Mucosa of rectum (tissue), 2 donors: ENCODE data around the gene MPV17L2.

Source experiments
- H3K27ac ChIP-seq, 2 donors: one replicate each; pipeline ENCODE4 v1.7.0; 2013; ENCODE audit warnings: inconsistent platforms in 2 of 2, low read depth in 2 of 2, low read length in 2 of 2
- H3K27me3 ChIP-seq, 2 donors: one replicate each; pipeline ENCODE4 v1.7.0; 2013; ENCODE audit warnings: low read length in 2 of 2; ENCODE audit not compliant: control insufficient read depth in 2 of 2, insufficient read depth in 2 of 2
- H3K36me3 ChIP-seq, 2 donors: one replicate each; pipeline ENCODE4 v1.7.0; 2013; ENCODE audit warnings: low read length in 2 of 2; ENCODE audit not compliant: control insufficient read depth in 2 of 2, insufficient read depth in 2 of 2
- H3K4me1 ChIP-seq, 2 donors: one replicate each; pipeline ENCODE4 v1.7.0; 2013; ENCODE audit warnings: low read length in 2 of 2, mild to moderate bottlenecking in 1 of 2; ENCODE audit not compliant: control insufficient read depth in 2 of 2, insufficient read depth in 2 of 2
- H3K4me3 ChIP-seq, 2 donors: one replicate each; pipeline ENCODE4 v1.7.0; 2013; ENCODE audit warnings: low read length in 2 of 2
- H3K9ac ChIP-seq, 2 donors: one replicate each; pipeline ENCODE4 v1.7.0; 2013; ENCODE audit warnings: low read length in 2 of 2, low read depth in 1 of 2, mild to moderate bottlenecking in 1 of 2
- H3K9me3 ChIP-seq, 2 donors: one replicate each; pipeline ENCODE4 v1.7.0; 2013; ENCODE audit warnings: low read length in 2 of 2; ENCODE audit not compliant: control insufficient read depth in 2 of 2
- donor health status: healthy.
- donor health status: Normal muscosa, but diverticular disease.

Gene MPV17L2

DNA sequence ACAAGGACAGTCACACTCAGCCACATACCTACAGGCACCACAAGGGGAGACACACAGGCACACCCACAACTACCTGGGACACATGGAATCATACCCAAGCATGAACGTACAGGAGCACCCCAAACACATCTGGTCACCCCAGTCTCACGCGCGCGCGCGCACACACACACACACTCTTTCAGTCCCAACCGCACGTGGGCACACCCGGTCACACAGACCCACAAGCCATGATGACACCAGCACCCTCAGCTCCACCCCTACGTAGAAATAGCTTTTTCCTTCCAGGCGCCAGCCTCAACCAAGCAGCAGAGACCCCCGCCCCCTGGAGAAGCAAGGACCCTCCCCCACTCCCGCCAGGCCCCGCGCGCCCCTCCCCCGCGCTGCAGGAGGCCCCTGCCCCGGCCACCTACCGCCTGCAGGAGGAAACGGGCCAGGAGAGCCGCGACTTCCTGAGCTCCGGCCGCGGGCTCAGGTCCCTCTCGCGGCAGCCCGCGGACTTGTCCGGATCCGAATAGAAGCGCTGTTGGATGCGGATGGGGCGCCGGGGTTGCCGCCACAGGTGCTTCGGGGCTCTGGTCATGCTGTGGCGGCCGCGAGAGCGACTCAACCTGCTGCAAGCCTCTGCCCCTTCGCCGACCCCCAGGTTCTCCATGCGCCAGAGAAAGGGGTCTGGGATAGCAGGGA is 39.7 kb downstream of the MPV17L2 start:
- Histone ChIP-seq H3K9ac (no peak overlapping the region), H3K27me3 (peaks cover 2 to 23% of the 10 kb centered on the region in 2 donors), H3K4me1 (no peaks in the 10 kb centered on the region), H3K36me3 (no peaks in the 10 kb centered on the region), H3K4me3 (no peak overlapping the region), H3K9me3 (no peaks in the 10 kb centered on the region), H3K27ac (no peak overlapping the region)

DNA sequence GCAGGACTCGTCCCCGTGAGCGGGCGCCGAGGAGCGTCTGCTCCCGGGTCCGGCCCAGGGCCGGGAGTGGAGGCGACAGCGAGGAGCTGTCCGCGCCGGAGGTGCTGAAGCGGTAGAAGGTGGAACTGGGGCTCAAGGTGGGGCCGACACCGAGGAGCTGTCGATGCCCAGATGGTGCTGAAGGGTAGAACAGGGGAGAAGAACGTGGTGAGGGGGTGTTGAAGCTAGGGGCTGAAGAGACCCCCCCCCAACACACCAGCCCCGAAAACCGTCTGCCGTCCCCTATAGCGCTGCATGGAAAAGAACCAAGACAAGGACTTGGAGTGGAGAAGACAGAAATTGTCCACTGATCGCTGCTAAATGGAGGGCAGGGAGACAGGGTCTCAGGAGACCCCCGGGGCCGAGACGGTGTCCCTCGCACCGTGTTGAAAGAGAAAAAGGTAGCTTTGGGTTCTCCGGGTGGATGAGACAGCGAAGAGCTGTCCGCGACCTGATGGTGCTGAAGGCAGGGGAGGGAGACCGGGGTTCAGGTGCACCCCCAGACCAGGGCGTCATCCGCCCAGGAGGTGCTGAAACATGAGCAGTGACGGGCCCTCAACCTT is 40.3 kb downstream of the MPV17L2 start:
- Histone ChIP-seq H3K27me3 (peaks cover 2 to 23% of the 10 kb centered on the region in 2 donors), H3K9me3 (no peaks in the 10 kb centered on the region), H3K27ac (no peak overlapping the region), H3K4me3 (no peak overlapping the region), H3K4me1 (no peaks in the 10 kb centered on the region), H3K9ac (no peak overlapping the region), H3K36me3 (no peaks in the 10 kb centered on the region)

DNA sequence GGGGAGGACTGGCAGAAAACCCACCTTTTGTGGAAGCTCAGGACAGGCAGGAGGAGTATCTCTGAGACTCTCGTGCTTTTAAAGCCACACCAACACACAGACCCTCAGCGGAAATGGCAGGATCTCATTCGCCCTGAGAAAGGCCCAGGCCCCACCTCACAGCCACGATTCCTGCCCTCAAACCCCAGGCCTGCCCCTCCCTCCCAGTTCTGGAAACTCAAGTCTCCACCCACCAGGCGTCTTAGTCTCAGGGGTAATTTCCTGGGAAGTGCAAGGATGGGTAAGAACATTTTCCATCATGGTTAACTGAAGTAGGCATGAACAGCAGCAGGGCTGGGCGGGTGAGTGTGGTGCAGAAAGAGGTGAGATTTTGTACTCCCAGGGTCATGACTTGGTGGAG is 41.2 kb downstream of the MPV17L2 start:
- no peaks in the 10 kb centered on the region for H3K9me3 ChIP-seq
- H3K9ac ChIP-seq: no peak overlapping the region
- H3K27ac ChIP-seq: no peak overlapping the region
- no peak overlapping the region for H3K4me3 ChIP-seq
- peaks cover 2 to 23% of the 10 kb centered on the region in 2 donors for H3K27me3 ChIP-seq
- H3K4me1 ChIP-seq: no peaks in the 10 kb centered on the region
- no peaks in the 10 kb centered on the region for H3K36me3 ChIP-seq

GRCh38 chr19:18239303-18239702 is 46.3 kb downstream of the MPV17L2 start:
- Histone ChIP-seq H3K36me3 (no peaks in the 10 kb centered on the region), H3K9me3 (no peaks in the 10 kb centered on the region), H3K9ac (no peak overlapping the region), H3K27me3 (peaks cover 0 to 3% of the 10 kb centered on the region in 2 donors), H3K4me1 (peaks cover 2 to 11% of the 10 kb centered on the region in 2 donors), H3K27ac (no peak overlapping the region), H3K4me3 (no peak overlapping the region)

DNA sequence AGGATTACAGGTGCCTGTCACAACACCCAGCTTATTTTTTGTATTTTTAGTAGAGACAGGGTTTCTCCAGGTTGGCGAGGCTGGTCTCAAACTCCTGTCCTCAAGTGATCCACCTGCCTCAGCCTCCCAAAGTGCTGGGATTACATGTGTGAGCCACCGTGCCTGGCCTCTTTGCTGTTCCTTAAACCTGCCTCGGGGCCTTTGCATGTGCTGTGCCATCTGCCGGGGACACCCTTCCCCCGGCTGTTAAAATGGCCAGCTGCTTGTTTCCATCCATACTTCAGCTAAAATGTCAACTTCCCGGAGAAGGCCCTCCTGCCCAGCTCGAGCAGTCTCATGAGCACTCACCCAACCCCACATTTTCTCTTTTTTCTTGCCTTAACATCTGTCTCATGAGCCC is 52.3 kb downstream of the MPV17L2 start:
- H3K9ac ChIP-seq: no peak overlapping the region
- no peaks in the 10 kb centered on the region for H3K9me3 ChIP-seq
- H3K27me3 ChIP-seq: no peaks in the 10 kb centered on the region
- H3K4me3 ChIP-seq: no peak overlapping the region
- no peak overlapping the region for H3K27ac ChIP-seq
- H3K36me3 ChIP-seq: peaks cover 0 to 3% of the 10 kb centered on the region in 2 donors
- H3K4me1 ChIP-seq: peaks cover 2 to 11% of the 10 kb centered on the region in 2 donors
